ENCODE data around the gene VCL. TPM values are rescaled to one million over a fixed set of nuclear protein-coding genes. Genes with fewer than 3 reads are reported as not detected.

The VCL gene
- total RNA-seq, 1 experiment from 2014 or later = 106 TPM

- intact Hi-C loops (cut with micrococcal nuclease) = no loop called here
- BruUV-seq (replicated peaks) = no TSS peak
- Histone ChIP-seq H3K9ac (ENCODE audit: low read length) (no peak overlapping the region), H3K9me3 (ENCODE audit: control insufficient read depth in 1 of 2, insufficient read depth in 1 of 2, low read depth in 1 of 2, low read length in 2 of 2) (no peaks in the 10 kb centered on the region), H3K4me2 (ENCODE audit: low read length) (no peak overlapping the region), H3K36me3 (ENCODE audit: control insufficient read depth in 1 of 2, insufficient read depth in 2 of 2, low read length in 2 of 2) (0 out of 4 replicates have a peak, but pooled peaks cover 0 to 3% of the 10 kb centered on the region in 2 experiments), H3K4me3 (replicated peaks in 1 of 2; ENCODE audit: low read depth in 1 of 2, low read length in 2 of 2) (no peak overlapping the region), H2AFZ (ENCODE audit: low read depth, low read length, poor library complexity, severe bottlenecking) (no peak overlapping the region), H4K20me1 (ENCODE audit: insufficient read depth) (no peaks in the 10 kb centered on the region), H3K27ac (ENCODE audit: low read depth, low read length) (no peak overlapping the region), H3K9me2 (ENCODE audit: insufficient read depth) (no peaks in the 10 kb centered on the region), H3K4me1 (ENCODE audit: control insufficient read depth in 1 of 2, insufficient read depth in 2 of 2, low read length in 2 of 2) (peaks cover 12 to 30% of the 10 kb centered on the region in 2 experiments), H3K79me2 (ENCODE audit: insufficient read depth, low read length) (peaks cover 93% of the 10 kb centered on the region), H3K27me3 (ENCODE audit: insufficient read depth, low read length) (no peaks in the 10 kb centered on the region)
- CTCF ChIA-PET = no interaction called here
- RAD21 ChIA-PET (ENCODE audit: low non-redundant PET in 1 of 2, low total read pairs in 2 of 2, uncharacterized antibody in 2 of 2, unreplicated experiment in 2 of 2) = no interaction called here
- ATAC-seq (no peak), DNase-seq (ENCODE audit: low read depth, low spot score) (no peak)
- TF ChIP-seq SIN3A (IDR thresholded peaks at IDR 0.05; ENCODE audit: low read depth) (no peak), RAD21 (IDR thresholded peaks at IDR 0.05; ENCODE audit: low read depth) (no peak), SP1 (IDR thresholded peaks at IDR 0.05; ENCODE audit: low read depth) (no peak), EZH2phosphoT487 (IDR thresholded peaks at IDR 0.05; ENCODE audit: borderline replicate concordance) (no peak), EGR1 (IDR thresholded peaks at IDR 0.05; ENCODE audit: low read depth) (no peak), ZNF274 (IDR thresholded peaks at IDR 0.05; ENCODE audit: low read depth, low read length) (no peak), FOSL1 (IDR thresholded peaks at IDR 0.05; ENCODE audit: low read depth) (no peak), CEBPB (IDR thresholded peaks at IDR 0.05; ENCODE audit: low read depth) (no peak), CTCF (IDR thresholded peaks at IDR 0.05 in 2 of 3, conservative IDR thresholded peaks at IDR 0.05 in 1 of 3; ENCODE audit: borderline replicate concordance in 1 of 3, insufficient read depth in 1 of 3, low read depth in 2 of 3, low read length in 2 of 3) (no peak), ZFX (IDR thresholded peaks at IDR 0.05) (no peak), EZH2 (IDR thresholded peaks at IDR 0.05) (no peak), REST (IDR thresholded peaks at IDR 0.05; ENCODE audit: low read depth) (no peak), YY1 (IDR thresholded peaks at IDR 0.05; ENCODE audit: extremely low read depth, insufficient replicate concordance, low read depth, low read length) (no peak), MAX (IDR thresholded peaks at IDR 0.05) (no peak), ZBTB33 (IDR thresholded peaks at IDR 0.05; ENCODE audit: extremely low read depth, insufficient replicate concordance, low read length) (no peak), POLR2AphosphoS5 (IDR thresholded peaks at IDR 0.05; ENCODE audit: low read depth, low read length) (no peak), ELF1 (IDR thresholded peaks at IDR 0.05; ENCODE audit: borderline replicate concordance, low read depth) (no peak), CBX3 (IDR thresholded peaks at IDR 0.05; ENCODE audit: low read depth) (no peak)
- POLR2A ChIA-PET = interaction anchor here (1.0 kb wide), 1 partner anchor 32 kb away, joined by 3 read pairs; the partner anchor contains the start of gene VCL
Observed at GRCh38 chr10:74029943-74030342, 32.0 kb downstream of the VCL start.

All from HCT116 (cell line).